Measurements from ENCODE around the gene RIMS1. TPM values are rescaled to one million over a fixed set of nuclear protein-coding genes. Genes with fewer than 3 reads are reported as not detected.
"Not testable (repeated sequence)": the region's sequence is repeated elsewhere in the genome, so short reads cannot be mapped to it uniquely, and the experiment has no call there.

The RIMS1 gene
- total and polyA plus RNA-seq, 2 of the 13 experiments (the other 11 are each of a cell fraction or from before 2014, with no cell fraction given) = not detected

- Histone ChIP-seq H3K4me3 (replicated peaks in 1 of 3; ENCODE audit: insufficient read depth in 1 of 3, low read depth in 2 of 3, low read length in 3 of 3) (no peak overlapping the region), H3K27ac (ENCODE audit: extremely low read length, insufficient read depth, low read length) (no peak overlapping the region), H2AFZ (ENCODE audit: low read length) (no peak overlapping the region), H3K4me1 (ENCODE audit: insufficient read depth, low read length) (no peaks in the 10 kb centered on the region), H3K9me3 (ENCODE audit: low read length) (no peaks in the 10 kb centered on the region), H3K27me3 (ENCODE audit: control insufficient read depth in 1 of 2, insufficient read depth in 2 of 2, low read length in 2 of 2) (no peaks in the 10 kb centered on the region), H3K36me3 (replicated peaks in 1 of 2; ENCODE audit: control insufficient read depth in 1 of 2, insufficient read depth in 2 of 2, low read length in 2 of 2) (no peaks in the 10 kb centered on the region), H3K79me2 (ENCODE audit: insufficient read depth, low read length) (no peaks in the 10 kb centered on the region), H3K9ac (ENCODE audit: insufficient read depth, low read depth, low read length) (no peak overlapping the region), H4K20me1 (ENCODE audit: insufficient read depth, low read length) (no peaks in the 10 kb centered on the region), H3K4me2 (ENCODE audit: low read depth, low read length) (no peak overlapping the region)
- TF ChIP-seq GTF3A (CRISPR knock-in tag; conservative IDR thresholded peaks at IDR 0.05) (no peak), PCBP2 (optimal IDR thresholded peaks at IDR 0.05; ENCODE audit: low read depth, low read length, poor library complexity, severe bottlenecking) (no peak), ZNF616 (CRISPR knock-in tag; IDR thresholded peaks at IDR 0.05; ENCODE audit: low read depth) (no peak), TAF15 (IDR thresholded peaks at IDR 0.05; ENCODE audit: low read depth, low read length, poor library complexity, severe bottlenecking) (no peak)
- FAIRE-seq = no peak
- POLR2A ChIA-PET = no interaction called here
- in situ Hi-C loops (cut with HindIII; ENCODE audit: extremely low pct_ligation_motif_present, low pct_unique_long_range_greater_than_20kb) = no loop called here
- 9% methylated on average over 1 of the region's 1 CpG for WGBS (ENCODE audit: low lambda C conversion rate)
- BruUV-seq (replicated peaks) = no TSS peak
- no peak for DNase-seq (ENCODE audit: low spot score)
- ATAC-seq = no peak
- CTCF ChIA-PET (ENCODE audit: low intra/inter-chr PET ratio, low total read pairs) = no interaction called here
- intact Hi-C loops (cut with micrococcal nuclease; ENCODE audit: unreplicated experiment) = no loop called here
These were observed 442.4 kb downstream of the RIMS1 start for GRCh38 chr6:72328775-72329174.

DNA sequence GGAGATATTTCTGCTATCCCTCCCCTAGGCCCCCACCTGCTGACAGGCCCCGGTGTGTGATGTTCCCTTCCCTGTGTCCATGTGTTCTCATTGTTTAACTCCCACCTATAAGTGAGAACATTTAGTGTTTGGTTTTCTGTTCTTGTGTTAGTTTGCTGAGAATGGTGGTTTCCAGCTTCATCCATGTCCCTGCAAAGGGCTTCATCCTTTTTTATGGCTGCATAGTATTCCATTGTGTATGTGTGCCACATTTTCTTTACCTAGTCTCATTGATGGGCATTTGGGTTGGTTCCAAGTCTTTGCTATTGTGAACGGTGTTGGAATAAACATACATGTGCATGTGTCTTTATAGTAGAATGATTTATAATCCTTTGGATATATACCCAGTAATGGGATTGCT is 448.9 kb downstream of the RIMS1 start:
- H3K9me3 ChIP-seq (ENCODE audit: low read length); H3K79me2 ChIP-seq (ENCODE audit: insufficient read depth, low read length); DNase-seq (ENCODE audit: low spot score); ATAC-seq; H3K36me3 ChIP-seq (replicated peaks in 1 of 2; ENCODE audit: control insufficient read depth in 1 of 2, insufficient read depth in 2 of 2, low read length in 2 of 2); intact Hi-C loops (cut with micrococcal nuclease; ENCODE audit: unreplicated experiment); FAIRE-seq; H3K27ac ChIP-seq (ENCODE audit: extremely low read length, insufficient read depth, low read length); H4K20me1 ChIP-seq (ENCODE audit: insufficient read depth, low read length); CTCF ChIA-PET (ENCODE audit: low intra/inter-chr PET ratio, low total read pairs); H3K9ac ChIP-seq (ENCODE audit: insufficient read depth, low read depth, low read length); H3K27me3 ChIP-seq (ENCODE audit: control insufficient read depth in 1 of 2, insufficient read depth in 2 of 2, low read length in 2 of 2); H3K4me1 ChIP-seq (ENCODE audit: insufficient read depth, low read length); BruUV-seq (replicated peaks); H3K4me2 ChIP-seq (ENCODE audit: low read depth, low read length); POLR2A ChIA-PET; H3K4me3 ChIP-seq (replicated peaks in 1 of 3; ENCODE audit: insufficient read depth in 1 of 3, low read depth in 2 of 3, low read length in 3 of 3); in situ Hi-C loops (cut with HindIII; ENCODE audit: extremely low pct_ligation_motif_present, low pct_unique_long_range_greater_than_20kb); H2AFZ ChIP-seq (ENCODE audit: low read length): not testable (repeated sequence)
- 3% methylated on average over 2 of the region's 2 CpGs for WGBS (ENCODE audit: low lambda C conversion rate)

Measured in HepG2 (cell line).